ENCODE data around the gene FAM234A. TPM values are rescaled to one million over a fixed set of nuclear protein-coding genes. Genes with fewer than 3 reads are reported as not detected.

FAM234A gene
- total and polyA plus RNA-seq, 2 donors from 2014 or later, result 65.3 to 109 TPM

GRCh38 chr16:301950-302349 is 67.3 kb downstream of the FAM234A start:
- DNase-seq (no peak), FAIRE-seq (no peak)
- H3K27me3 ChIP-seq (ENCODE audit: control insufficient read depth, insufficient read depth, low read length), result no peaks in the 10 kb centered on the region
- no peak overlapping the region for H3K4me3 ChIP-seq (ENCODE audit: low read length in 3 of 3)
- H3K27ac ChIP-seq (ENCODE audit: low read depth in 2 of 2, low read length in 2 of 2), result no peak overlapping the region
- H3K36me3 ChIP-seq (ENCODE audit: control insufficient read depth in 2 of 3, insufficient read depth in 3 of 3, low read length in 3 of 3), result peaks cover 0 to 9% (median 2%) of the 10 kb centered on the region in 3 donors
- TF ChIP-seq, protein P1, sequence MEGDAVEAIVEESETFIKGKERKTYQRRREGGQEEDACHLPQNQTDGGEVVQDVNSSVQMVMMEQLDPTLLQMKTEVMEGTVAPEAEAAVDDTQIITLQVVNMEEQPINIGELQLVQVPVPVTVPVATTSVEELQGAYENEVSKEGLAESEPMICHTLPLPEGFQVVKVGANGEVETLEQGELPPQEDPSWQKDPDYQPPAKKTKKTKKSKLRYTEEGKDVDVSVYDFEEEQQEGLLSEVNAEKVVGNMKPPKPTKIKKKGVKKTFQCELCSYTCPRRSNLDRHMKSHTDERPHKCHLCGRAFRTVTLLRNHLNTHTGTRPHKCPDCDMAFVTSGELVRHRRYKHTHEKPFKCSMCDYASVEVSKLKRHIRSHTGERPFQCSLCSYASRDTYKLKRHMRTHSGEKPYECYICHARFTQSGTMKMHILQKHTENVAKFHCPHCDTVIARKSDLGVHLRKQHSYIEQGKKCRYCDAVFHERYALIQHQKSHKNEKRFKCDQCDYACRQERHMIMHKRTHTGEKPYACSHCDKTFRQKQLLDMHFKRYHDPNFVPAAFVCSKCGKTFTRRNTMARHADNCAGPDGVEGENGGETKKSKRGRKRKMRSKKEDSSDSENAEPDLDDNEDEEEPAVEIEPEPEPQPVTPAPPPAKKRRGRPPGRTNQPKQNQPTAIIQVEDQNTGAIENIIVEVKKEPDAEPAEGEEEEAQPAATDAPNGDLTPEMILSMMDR (IDR thresholded peaks at IDR 0.05; ENCODE audit: borderline replicate concordance, extremely low read depth, insufficient read depth), result no peak
- intact Hi-C loops (cut with DNase I), result no loop called here
- H3K9me3 ChIP-seq (ENCODE audit: control insufficient read depth in 2 of 3, insufficient read depth in 1 of 3, low read length in 3 of 3), result no peaks in the 10 kb centered on the region
- H3K9ac ChIP-seq (ENCODE audit: low read length in 3 of 3), result no peak overlapping the region
- no peaks in the 10 kb centered on the region for H3K4me1 ChIP-seq (ENCODE audit: control insufficient read depth in 2 of 3, insufficient read depth in 2 of 3, low read depth in 1 of 3, low read length in 3 of 3)

- Histone ChIP-seq H3K36me3 (ENCODE audit: control insufficient read depth in 2 of 3, insufficient read depth in 3 of 3, low read length in 3 of 3) (peaks cover 2 to 15% (median 6%) of the 10 kb centered on the region in 3 donors), H3K27me3 (ENCODE audit: control insufficient read depth, insufficient read depth, low read length) (no peaks in the 10 kb centered on the region), H3K9ac (ENCODE audit: low read length in 3 of 3) (no peak overlapping the region), H3K4me3 (ENCODE audit: low read length in 3 of 3) (no peak overlapping the region), H3K9me3 (ENCODE audit: control insufficient read depth in 2 of 3, insufficient read depth in 1 of 3, low read length in 3 of 3) (no peaks in the 10 kb centered on the region), H3K4me1 (ENCODE audit: control insufficient read depth in 2 of 3, insufficient read depth in 2 of 3, low read depth in 1 of 3, low read length in 3 of 3) (no peaks in the 10 kb centered on the region), H3K27ac (ENCODE audit: low read depth in 2 of 2, low read length in 2 of 2) (no peak overlapping the region)
- DNase-seq (no peak), FAIRE-seq (no peak)
- TF ChIP-seq, protein P1 (IDR thresholded peaks at IDR 0.05; ENCODE audit: borderline replicate concordance, extremely low read depth, insufficient read depth), result no peak
- intact Hi-C loops (cut with DNase I), result no loop called here
These were observed 69.3 kb downstream of the FAM234A start for GRCh38 chr16:303760-304505.

DNA sequence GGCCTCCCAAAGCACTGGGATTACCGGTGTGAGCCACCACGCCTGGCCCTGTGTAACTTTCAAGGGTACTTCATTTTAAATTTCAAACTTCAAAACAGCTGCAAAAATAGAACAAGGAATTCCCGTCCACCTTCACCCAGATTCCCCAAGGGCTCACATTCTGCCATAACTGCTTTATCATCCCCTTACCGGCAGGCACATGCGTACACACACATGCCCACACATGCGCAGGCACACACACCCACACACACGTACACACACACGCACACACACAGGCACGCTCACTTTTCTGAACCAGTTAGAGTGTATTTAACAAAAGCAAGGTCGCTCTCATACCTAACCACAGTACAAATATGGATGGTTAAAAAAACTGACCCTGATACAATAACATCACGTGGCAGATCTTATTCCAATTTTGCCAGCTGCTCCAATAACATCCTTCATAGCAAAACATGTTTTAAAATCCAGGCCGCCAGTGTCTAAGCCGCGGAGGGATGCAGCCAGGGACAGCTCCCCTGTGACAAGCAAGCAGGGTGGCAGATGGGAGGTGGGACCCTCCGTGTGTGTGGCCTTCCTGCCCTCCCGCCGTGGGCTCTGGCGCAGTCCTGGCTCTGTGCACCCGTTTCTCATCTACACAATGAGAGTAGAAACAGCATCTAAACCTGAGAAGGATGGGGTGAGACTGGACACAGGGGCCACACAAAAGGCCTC is 71.5 kb downstream of the FAM234A start:
- Histone ChIP-seq H3K27ac (ENCODE audit: low read depth in 2 of 2, low read length in 2 of 2) (no peak overlapping the region), H3K4me1 (ENCODE audit: control insufficient read depth in 2 of 3, insufficient read depth in 2 of 3, low read depth in 1 of 3, low read length in 3 of 3) (no peaks in the 10 kb centered on the region), H3K36me3 (ENCODE audit: control insufficient read depth in 2 of 3, insufficient read depth in 3 of 3, low read length in 3 of 3) (peaks cover 2 to 20% (median 6%) of the 10 kb centered on the region in 3 donors), H3K9me3 (ENCODE audit: control insufficient read depth in 2 of 3, insufficient read depth in 1 of 3, low read length in 3 of 3) (no peaks in the 10 kb centered on the region), H3K27me3 (ENCODE audit: control insufficient read depth, insufficient read depth, low read length) (no peaks in the 10 kb centered on the region), H3K9ac (ENCODE audit: low read length in 3 of 3) (no peak overlapping the region), H3K4me3 (ENCODE audit: low read length in 3 of 3) (no peak overlapping the region)
- intact Hi-C loops (cut with DNase I), result no loop called here
- DNase-seq, result no peak
- TF ChIP-seq, protein P1 (IDR thresholded peaks at IDR 0.05; ENCODE audit: borderline replicate concordance, extremely low read depth, insufficient read depth), result no peak
- FAIRE-seq, result no peak
